ENCODE data around the gene TREH. TPM values are rescaled to one million over a fixed set of nuclear protein-coding genes. Genes with fewer than 3 reads are reported as not detected.
A peak's percentile ranks its signal among the peaks of the same experiment; 100 is the strongest.

Gene TREH
- total RNA-seq, 1 experiment from 2014 or later = 0.15 TPM

DNA sequence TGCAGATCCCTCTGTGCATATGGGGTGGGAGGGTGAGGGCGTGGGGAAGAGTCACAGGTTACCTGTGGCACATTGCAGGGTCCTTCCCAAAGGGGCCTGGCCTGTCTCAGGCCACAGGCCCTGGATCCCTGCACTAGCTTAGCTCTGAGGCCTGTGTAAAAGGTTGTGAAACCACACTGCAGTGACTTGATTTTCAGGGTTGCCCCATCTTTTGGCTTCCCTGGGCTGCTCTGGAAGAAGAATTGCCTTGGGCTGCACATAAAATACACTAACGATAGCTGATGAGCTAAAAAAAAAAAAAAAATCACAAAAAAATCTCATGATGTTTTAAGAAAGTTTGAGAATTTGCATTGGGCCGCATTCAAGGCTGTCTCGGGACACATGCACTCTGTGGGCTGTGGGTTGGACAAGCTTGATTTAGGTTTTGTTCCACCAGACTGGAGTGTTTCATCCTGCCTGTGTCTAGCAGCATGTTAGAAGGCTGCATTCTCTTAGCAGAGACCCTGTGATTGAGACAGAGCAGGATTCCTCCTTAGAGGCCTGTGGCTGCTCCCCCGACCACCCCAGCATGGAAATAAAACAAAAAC, 35.9 kb upstream of the TREH start:
- Histone ChIP-seq H3K79me2 (ENCODE audit: insufficient read depth, low read length) (no peaks in the 10 kb centered on the region), H3K4me1 (ENCODE audit: control insufficient read depth in 1 of 2, insufficient read depth in 2 of 2, low read length in 2 of 2) (peaks cover 3 to 6% of the 10 kb centered on the region in 2 experiments; a peak in 2 of 4 replicates), H3K36me3 (ENCODE audit: control insufficient read depth in 1 of 2, insufficient read depth in 2 of 2, low read length in 2 of 2) (no peaks in the 10 kb centered on the region), H2AFZ (ENCODE audit: low read depth, low read length, poor library complexity, severe bottlenecking) (peak overlapping the region; percentile 52), H4K20me1 (ENCODE audit: insufficient read depth) (no peaks in the 10 kb centered on the region), H3K27me3 (ENCODE audit: insufficient read depth, low read length) (no peaks in the 10 kb centered on the region), H3K9me2 (ENCODE audit: insufficient read depth) (no peaks in the 10 kb centered on the region), H3K4me3 (replicated peaks in 1 of 2; ENCODE audit: low read depth in 1 of 2, low read length in 2 of 2) (no peak overlapping the region), H3K27ac (ENCODE audit: low read depth, low read length) (no peak overlapping the region), H3K9me3 (ENCODE audit: control insufficient read depth in 1 of 2, insufficient read depth in 1 of 2, low read depth in 1 of 2, low read length in 2 of 2) (no peaks in the 10 kb centered on the region), H3K4me2 (ENCODE audit: low read length) (peak overlapping the region; percentile 12; the same call in 1 of the 2 replicates), H3K9ac (ENCODE audit: low read length) (no peak overlapping the region)
- ChIA-PET RAD21 (ENCODE audit: low non-redundant PET in 1 of 2, low total read pairs in 2 of 2, uncharacterized antibody in 2 of 2, unreplicated experiment in 2 of 2) (no interaction called here), POLR2A (no interaction called here), CTCF (no interaction called here)
- ATAC-seq (no peak), DNase-seq (ENCODE audit: low read depth, low spot score) (no peak)
- TF ChIP-seq POLR2A (IDR thresholded peaks at IDR 0.05; ENCODE audit: borderline replicate concordance, extremely low read depth, insufficient read depth, insufficient read length) (no peak), YY1 (IDR thresholded peaks at IDR 0.05; ENCODE audit: extremely low read depth, insufficient replicate concordance, low read depth, low read length) (no peak), SIN3A (IDR thresholded peaks at IDR 0.05; ENCODE audit: low read depth) (no peak), EZH2 (IDR thresholded peaks at IDR 0.05) (no peak), SP1 (IDR thresholded peaks at IDR 0.05; ENCODE audit: low read depth) (no peak), CEBPB (IDR thresholded peaks at IDR 0.05; ENCODE audit: low read depth) (no peak), EZH2phosphoT487 (IDR thresholded peaks at IDR 0.05; ENCODE audit: borderline replicate concordance) (no peak), FOSL1 (IDR thresholded peaks at IDR 0.05; ENCODE audit: low read depth) (no peak), ZFX (IDR thresholded peaks at IDR 0.05) (no peak)
- TF ChIP-seq, protein P1, sequence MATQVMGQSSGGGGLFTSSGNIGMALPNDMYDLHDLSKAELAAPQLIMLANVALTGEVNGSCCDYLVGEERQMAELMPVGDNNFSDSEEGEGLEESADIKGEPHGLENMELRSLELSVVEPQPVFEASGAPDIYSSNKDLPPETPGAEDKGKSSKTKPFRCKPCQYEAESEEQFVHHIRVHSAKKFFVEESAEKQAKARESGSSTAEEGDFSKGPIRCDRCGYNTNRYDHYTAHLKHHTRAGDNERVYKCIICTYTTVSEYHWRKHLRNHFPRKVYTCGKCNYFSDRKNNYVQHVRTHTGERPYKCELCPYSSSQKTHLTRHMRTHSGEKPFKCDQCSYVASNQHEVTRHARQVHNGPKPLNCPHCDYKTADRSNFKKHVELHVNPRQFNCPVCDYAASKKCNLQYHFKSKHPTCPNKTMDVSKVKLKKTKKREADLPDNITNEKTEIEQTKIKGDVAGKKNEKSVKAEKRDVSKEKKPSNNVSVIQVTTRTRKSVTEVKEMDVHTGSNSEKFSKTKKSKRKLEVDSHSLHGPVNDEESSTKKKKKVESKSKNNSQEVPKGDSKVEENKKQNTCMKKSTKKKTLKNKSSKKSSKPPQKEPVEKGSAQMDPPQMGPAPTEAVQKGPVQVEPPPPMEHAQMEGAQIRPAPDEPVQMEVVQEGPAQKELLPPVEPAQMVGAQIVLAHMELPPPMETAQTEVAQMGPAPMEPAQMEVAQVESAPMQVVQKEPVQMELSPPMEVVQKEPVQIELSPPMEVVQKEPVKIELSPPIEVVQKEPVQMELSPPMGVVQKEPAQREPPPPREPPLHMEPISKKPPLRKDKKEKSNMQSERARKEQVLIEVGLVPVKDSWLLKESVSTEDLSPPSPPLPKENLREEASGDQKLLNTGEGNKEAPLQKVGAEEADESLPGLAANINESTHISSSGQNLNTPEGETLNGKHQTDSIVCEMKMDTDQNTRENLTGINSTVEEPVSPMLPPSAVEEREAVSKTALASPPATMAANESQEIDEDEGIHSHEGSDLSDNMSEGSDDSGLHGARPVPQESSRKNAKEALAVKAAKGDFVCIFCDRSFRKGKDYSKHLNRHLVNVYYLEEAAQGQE (IDR thresholded peaks at IDR 0.05; ENCODE audit: low read depth) = no peak
- TF ChIP-seq, protein P2, sequence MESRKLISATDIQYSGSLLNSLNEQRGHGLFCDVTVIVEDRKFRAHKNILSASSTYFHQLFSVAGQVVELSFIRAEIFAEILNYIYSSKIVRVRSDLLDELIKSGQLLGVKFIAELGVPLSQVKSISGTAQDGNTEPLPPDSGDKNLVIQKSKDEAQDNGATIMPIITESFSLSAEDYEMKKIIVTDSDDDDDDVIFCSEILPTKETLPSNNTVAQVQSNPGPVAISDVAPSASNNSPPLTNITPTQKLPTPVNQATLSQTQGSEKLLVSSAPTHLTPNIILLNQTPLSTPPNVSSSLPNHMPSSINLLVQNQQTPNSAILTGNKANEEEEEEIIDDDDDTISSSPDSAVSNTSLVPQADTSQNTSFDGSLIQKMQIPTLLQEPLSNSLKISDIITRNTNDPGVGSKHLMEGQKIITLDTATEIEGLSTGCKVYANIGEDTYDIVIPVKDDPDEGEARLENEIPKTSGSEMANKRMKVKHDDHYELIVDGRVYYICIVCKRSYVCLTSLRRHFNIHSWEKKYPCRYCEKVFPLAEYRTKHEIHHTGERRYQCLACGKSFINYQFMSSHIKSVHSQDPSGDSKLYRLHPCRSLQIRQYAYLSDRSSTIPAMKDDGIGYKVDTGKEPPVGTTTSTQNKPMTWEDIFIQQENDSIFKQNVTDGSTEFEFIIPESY (IDR thresholded peaks at IDR 0.05; ENCODE audit: extremely low read depth, insufficient replicate concordance, low read length) = no peak
- intact Hi-C loops (cut with micrococcal nuclease) = no loop called here
- no TSS peak for BruUV-seq (replicated peaks)
